HL-60 (cell line): ENCODE data around the gene ZNF597.

ENCODE experiments used
- DNase-seq, 2 experiments: peaks; one replicate each; pipeline ENCODE4 v3.0.0-alpha.2; 2010 to 2020; ENCODE audit warnings: low read depth in 1 of 2, low spot score in 1 of 2
- H3K27ac ChIP-seq: fragments of 250-450 bp; sonication (Bioruptor Pico); replicated peaks from 2 replicates; pipeline ENCODE4 v1.5.1; 2020; ENCODE audit warnings: mild to moderate bottlenecking, moderate library complexity
- H3K27me3 ChIP-seq: fragments of 250-450 bp; sonication (Bioruptor Pico); 2 replicates; pipeline ENCODE4 v1.5.1; 2021; ENCODE audit warnings: mild to moderate bottlenecking, moderate library complexity; ENCODE audit not compliant: insufficient read depth, poor library complexity, severe bottlenecking
- H3K4me3 ChIP-seq: replicated peaks from 2 replicates; pipeline ENCODE4 v1.5.1; 2011; ENCODE audit warnings: mild to moderate bottlenecking, control low read depth, low read length; ENCODE audit not compliant: insufficient read depth
- GABPA ChIP-seq: IDR thresholded peaks from 2 replicates; pipeline ENCODE4 v1.6.1; 2012; ENCODE audit warnings: low read depth
- POLR2AphosphoS5 ChIP-seq: IDR thresholded peaks from 2 replicates; pipeline ENCODE4 v1.6.1; 2012; ENCODE audit warnings: low read depth
- SPI1 ChIP-seq: IDR thresholded peaks from 2 replicates; pipeline ENCODE4 v1.6.1; 2012; ENCODE audit warnings: low read depth, mild to moderate bottlenecking, borderline replicate concordance
- TF ChIP-seq, protein P1 (sequence below): IDR thresholded peaks from 2 replicates; pipeline ENCODE4 v1.6.1; 2012; ENCODE audit warnings: low read depth; ENCODE audit not compliant: insufficient replicate concordance
- TF ChIP-seq, protein P2 (sequence below): IDR thresholded peaks from one replicate; pipeline ENCODE4 v1.5.1; 2011; ENCODE audit warnings: low read length, control low read depth, inconsistent platforms; ENCODE audit not compliant: insufficient read depth

Gene ZNF597

DNA sequence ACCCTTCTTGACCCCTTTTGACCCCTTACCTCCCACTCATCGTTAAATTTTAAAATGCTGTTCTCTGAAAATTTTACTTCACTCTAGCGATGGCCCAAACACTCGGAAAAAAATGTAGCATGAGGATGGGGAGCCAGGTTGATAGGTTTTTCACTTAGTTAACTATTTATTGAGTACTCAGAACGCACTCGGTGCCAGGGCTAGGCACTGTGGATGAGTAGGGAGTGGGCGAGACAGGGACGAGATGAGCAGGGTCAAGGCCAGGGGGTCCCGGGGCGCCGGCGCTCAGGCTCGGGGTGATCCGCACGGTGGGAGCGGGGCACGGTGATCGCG is 42.9 kb downstream of the ZNF597 start:
- H3K27ac ChIP-seq = peak overlapping the region; percentile 84
- TF ChIP-seq SPI1 (no peak), POLR2AphosphoS5 (no peak), GABPA (no peak)
- TF ChIP-seq, protein P1, sequence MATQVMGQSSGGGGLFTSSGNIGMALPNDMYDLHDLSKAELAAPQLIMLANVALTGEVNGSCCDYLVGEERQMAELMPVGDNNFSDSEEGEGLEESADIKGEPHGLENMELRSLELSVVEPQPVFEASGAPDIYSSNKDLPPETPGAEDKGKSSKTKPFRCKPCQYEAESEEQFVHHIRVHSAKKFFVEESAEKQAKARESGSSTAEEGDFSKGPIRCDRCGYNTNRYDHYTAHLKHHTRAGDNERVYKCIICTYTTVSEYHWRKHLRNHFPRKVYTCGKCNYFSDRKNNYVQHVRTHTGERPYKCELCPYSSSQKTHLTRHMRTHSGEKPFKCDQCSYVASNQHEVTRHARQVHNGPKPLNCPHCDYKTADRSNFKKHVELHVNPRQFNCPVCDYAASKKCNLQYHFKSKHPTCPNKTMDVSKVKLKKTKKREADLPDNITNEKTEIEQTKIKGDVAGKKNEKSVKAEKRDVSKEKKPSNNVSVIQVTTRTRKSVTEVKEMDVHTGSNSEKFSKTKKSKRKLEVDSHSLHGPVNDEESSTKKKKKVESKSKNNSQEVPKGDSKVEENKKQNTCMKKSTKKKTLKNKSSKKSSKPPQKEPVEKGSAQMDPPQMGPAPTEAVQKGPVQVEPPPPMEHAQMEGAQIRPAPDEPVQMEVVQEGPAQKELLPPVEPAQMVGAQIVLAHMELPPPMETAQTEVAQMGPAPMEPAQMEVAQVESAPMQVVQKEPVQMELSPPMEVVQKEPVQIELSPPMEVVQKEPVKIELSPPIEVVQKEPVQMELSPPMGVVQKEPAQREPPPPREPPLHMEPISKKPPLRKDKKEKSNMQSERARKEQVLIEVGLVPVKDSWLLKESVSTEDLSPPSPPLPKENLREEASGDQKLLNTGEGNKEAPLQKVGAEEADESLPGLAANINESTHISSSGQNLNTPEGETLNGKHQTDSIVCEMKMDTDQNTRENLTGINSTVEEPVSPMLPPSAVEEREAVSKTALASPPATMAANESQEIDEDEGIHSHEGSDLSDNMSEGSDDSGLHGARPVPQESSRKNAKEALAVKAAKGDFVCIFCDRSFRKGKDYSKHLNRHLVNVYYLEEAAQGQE = no peak
- TF ChIP-seq, protein P2, sequence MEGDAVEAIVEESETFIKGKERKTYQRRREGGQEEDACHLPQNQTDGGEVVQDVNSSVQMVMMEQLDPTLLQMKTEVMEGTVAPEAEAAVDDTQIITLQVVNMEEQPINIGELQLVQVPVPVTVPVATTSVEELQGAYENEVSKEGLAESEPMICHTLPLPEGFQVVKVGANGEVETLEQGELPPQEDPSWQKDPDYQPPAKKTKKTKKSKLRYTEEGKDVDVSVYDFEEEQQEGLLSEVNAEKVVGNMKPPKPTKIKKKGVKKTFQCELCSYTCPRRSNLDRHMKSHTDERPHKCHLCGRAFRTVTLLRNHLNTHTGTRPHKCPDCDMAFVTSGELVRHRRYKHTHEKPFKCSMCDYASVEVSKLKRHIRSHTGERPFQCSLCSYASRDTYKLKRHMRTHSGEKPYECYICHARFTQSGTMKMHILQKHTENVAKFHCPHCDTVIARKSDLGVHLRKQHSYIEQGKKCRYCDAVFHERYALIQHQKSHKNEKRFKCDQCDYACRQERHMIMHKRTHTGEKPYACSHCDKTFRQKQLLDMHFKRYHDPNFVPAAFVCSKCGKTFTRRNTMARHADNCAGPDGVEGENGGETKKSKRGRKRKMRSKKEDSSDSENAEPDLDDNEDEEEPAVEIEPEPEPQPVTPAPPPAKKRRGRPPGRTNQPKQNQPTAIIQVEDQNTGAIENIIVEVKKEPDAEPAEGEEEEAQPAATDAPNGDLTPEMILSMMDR = no peak
- DNase-seq = no peak
- no peaks in the 10 kb centered on the region for H3K27me3 ChIP-seq
- peak overlapping the region; percentile 87 for H3K4me3 ChIP-seq

DNA sequence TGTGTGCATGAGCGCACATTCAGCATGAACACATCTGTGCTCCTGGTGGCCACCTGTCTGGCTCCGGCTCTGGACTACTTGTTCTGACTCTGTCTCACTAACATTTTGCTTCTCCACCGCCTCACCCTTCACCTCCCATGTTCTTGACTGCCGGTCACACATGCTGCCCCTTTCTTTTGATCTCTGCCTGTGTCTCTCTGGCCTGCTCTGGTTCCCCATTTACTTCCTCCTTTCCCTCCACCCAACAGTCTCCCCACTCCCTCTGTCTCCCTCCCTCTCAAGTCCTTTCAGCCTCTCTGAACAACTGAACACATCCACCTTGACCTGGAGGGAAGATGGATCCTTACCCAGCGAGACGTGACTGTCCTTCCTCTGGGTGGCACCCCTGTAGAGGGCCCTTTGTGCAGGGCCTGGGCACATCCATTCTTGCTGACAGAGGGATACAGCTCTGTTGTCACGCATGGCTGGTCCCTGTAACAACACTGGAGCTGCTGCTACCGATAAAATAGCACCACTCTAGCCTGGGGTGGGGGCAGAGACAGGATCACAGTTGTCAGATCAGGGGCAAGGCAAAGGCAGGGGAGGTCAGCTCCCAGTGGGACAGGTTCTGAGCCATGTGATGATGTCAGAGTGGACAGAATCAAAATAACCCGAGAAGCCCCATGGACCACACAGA is 53.5 kb downstream of the ZNF597 start:
- no peak overlapping the region for H3K27ac ChIP-seq
- no peaks in the 10 kb centered on the region for H3K27me3 ChIP-seq
- DNase-seq = peak in 1 of 2 experiments; percentile 4
- TF ChIP-seq SPI1 (no peak), GABPA (no peak), POLR2AphosphoS5 (no peak; the same call in 1 of the 2 replicates)
- TF ChIP-seq, protein P2 = no peak
- no peak overlapping the region for H3K4me3 ChIP-seq

DNA sequence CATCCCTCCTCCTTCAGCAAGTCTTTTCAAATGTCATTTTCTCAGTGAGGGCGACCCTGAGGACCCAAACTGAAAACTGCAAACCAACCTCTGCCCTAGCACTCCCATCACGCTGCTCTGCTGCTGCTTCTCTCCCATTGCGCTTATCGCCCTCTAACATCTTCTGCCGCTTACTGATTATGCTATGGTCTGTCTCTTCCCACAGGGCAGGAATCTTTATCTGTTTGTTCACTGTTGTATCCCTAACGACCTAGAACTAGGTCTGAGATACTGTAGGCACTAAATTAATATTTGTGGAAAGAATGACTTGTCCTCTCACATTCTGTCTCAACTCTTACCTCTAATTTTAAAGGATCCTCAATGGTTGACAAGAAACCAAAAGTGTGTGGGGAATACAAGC is 55.0 kb downstream of the ZNF597 start:
- H3K27ac ChIP-seq = no peak overlapping the region
- H3K4me3 ChIP-seq = no peak overlapping the region
- DNase-seq = no peak
- H3K27me3 ChIP-seq = no peaks in the 10 kb centered on the region
- no peak for TF ChIP-seq GABPA
- TF ChIP-seq SPI1 = no peak
- TF ChIP-seq, protein P1 = no peak
- TF ChIP-seq POLR2AphosphoS5 = no peak
- TF ChIP-seq, protein P2 = no peak

DNA sequence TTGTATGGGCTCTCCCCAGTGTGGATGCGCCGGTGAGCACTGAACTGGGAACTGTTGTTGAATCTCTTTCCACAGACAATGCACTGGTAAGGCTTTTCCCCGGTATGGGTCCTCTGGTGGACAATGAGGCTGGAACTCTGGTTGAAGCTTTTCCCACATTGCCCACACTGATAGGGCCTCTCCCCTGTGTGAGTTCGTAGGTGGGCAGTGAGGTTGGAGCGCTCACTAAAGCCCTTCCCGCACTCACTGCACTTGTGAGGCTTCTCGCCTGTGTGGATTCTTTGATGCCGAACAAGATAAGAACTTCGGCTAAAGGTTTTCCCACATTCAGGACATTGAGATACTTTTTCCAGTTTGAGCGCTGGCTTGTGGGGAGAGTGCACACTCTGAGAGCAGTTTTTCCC is 60.3 kb downstream of the ZNF597 start:
- TF ChIP-seq, protein P1 = no peak
- TF ChIP-seq GABPA = no peak
- no peak for TF ChIP-seq POLR2AphosphoS5
- TF ChIP-seq, protein P2 = no peak
- Histone ChIP-seq H3K27ac (no peak overlapping the region), H3K27me3 (no peaks in the 10 kb centered on the region), H3K4me3 (no peak overlapping the region)
- no peak for DNase-seq
